Stimulated activated CD8-positive, alpha-beta memory T cell treated with anti-CD3 and anti-CD28 coated beads, Interleukin-7, amount 100 ng/mL, for 24 hours (primary cell): Measurements from ENCODE around the gene ERC1.
"Not testable (repeated sequence)": the region's sequence is repeated elsewhere in the genome, so short reads cannot be mapped to it uniquely, and the experiment has no call there.

Source experiments
- DNase-seq: peaks from one replicate; pipeline ENCODE4 v3.0.0-alpha.2; 2020; ENCODE audit warnings: low read depth

ERC1 gene

DNA sequence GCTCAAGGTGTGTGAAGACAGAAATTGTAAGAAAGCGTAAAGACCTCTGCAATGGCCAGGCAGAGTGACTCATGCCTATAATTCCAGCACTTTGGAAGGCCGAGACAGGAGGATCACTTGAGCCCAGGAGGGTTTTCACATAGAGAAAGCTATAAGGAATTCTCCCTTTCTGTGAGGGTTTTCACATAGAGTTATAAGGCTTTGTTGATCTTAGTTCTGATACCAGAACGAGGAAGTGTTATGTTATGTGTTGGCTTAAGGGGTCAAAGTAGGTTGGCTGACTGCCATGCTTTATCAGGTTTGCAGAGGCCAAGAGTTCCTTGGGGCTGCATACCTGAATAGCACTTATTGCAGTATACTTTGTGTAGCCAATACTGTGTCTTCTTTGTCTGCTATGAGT, 139.1 kb downstream of the ERC1 start:
- DNase-seq = no peak

- no peak for DNase-seq
Measured at GRCh38 chr12:1130571-1130970, 139.5 kb downstream of the ERC1 start.

DNA sequence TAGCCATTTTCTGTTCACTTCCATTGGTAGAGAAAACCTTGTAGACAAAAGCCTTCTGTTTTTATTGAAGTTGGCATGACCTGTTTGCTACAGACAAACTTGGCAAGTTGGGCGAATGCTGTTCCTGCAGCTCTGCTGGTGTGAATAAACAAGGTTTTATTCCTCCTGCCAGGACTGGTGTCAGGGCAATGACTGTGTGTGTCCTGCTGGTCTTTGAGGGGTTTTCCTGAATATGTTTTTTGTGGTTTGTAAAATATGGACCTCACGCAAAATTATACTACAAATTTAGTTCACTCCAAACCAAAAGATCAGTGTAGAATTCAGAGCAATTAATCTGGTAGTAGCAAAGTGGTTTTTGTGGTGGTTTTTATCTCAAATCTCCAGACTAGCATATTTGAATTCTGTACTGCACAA, 140.8 kb downstream of the ERC1 start:
- DNase-seq = no peak

DNA sequence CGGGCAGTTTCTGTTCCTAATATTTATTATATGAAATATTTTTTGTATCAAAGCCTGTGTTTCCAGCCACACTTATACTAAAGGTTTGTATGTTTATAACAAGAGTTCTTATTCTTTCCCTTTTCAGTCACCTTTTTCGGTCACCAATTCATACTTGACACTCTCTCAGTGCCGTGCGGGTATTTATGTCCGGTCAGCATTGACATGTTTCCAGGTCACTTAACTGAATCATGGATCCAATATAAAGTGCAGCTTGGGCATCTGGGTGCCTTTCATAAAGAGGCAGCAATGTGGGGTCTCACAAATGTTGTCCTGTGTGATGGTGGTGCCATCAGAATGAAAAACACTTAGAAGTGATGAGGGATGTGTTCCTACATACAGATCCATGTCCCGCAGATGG, 141.3 kb downstream of the ERC1 start:
- DNase-seq = no peak

DNA sequence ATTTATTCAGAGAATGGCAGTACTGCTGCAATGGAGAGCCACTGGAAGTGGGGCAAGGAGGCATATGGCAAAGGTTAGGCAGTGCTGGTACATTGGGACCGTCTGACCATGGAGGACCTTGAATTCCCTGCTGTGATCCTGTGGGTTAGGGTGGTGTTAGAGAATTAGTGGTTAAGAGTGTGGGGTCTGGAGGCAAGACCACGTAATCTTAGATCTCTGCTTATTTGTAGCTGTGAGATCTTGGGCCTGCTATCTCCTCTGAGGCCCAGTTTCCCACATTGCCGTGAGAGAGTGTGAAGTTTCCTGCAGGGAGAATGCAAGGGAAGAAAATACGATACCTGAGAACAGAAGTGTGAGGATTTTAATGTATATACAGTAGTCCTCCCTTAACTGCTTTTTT, 147.7 kb downstream of the ERC1 start:
- DNase-seq = no peak

DNA sequence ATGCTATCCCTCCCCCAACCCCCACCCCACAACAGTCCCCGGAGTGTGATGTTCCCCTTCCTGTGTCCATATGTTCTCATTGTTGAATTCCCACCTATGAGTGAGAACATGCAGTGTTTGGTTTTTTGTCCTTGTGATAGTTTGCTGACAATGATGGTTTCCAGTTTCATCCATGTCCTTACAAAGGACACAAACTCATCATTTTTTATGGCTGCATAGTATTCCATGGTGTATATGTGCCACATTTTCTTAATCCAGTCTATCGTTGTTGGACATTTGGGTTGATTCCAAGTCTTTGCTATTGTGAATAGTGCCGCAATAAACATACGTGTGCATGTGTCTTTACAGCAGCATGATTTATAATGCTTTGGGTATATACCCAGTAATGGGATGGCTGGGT, 155.7 kb downstream of the ERC1 start:
- not testable (repeated sequence) for DNase-seq

DNA sequence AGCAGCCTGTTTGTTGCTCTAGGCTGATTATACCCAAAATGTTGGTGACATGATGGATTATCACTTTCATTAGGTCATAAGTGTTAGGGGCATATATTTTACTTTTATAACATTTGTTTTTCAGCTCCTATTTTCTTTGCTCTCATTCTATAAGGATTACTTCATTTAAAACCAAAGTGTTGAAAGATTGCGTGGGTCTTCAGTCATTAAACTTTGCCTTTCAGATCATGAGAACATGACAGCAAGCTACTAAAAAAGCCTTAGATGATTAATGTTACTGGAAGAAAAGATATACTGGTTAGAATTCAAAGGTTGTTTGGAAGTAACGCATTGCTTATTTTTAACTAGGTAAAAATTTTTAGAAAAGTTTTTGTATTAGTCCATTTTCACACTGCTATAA, 156.8 kb downstream of the ERC1 start:
- DNase-seq = no peak

GRCh38 chr12:1157046-1157445, 166.0 kb downstream of the ERC1 start:
- no peak for DNase-seq

GRCh38 chr12:1161197-1161596, 170.2 kb downstream of the ERC1 start:
- no peak for DNase-seq

DNA sequence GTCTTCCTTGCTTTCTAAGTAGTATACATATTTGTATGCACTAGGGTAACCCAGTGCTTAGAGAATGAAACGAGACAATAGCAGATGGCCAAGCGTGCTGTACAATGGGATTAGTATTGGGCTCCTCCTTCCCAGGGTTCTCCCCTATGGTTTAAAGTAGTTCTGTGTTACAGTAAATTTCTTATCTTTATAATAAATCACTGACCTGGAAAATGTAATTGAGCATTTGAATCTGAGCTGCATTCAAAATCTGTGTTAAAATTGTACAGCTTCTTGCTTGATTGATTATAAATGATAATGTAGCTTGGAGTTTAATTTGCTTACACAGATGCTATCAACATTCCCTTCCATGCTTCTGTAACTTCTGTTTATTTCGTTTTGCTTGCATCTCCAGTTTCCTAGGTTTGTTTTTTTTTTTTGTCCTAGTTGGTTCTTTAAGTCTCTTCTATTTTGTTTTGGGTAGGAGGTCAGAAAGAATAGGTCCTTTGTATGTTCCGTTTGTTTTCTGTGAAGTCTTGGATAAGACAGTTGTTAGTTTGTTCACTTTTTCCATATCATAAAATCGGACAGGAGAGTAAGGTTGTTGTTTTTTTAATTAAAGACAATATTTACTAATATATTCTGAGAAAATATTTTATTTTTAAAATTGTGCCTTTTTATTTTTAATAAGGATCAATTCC, 171.2 kb downstream of the ERC1 start:
- no peak for DNase-seq

DNA sequence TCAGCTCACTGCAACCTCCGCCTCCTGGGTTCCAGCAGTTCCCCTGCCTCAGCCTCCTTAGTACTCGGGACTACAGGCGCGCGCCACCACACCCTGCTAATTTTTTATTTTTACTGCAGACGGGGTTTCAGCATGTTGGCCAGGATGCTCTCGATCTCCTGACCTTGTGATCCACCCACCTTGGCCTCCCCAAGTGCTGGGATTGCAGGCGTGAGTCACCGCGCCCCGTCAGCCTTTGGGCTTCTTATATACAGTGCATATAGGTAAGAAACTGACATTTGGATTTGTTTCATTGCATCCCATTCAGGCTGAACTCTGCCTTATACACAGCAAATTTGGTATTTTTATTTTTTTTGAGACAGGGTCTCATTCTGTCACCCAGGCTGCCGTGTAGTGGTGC, 176.8 kb downstream of the ERC1 start:
- DNase-seq = no peak

DNA sequence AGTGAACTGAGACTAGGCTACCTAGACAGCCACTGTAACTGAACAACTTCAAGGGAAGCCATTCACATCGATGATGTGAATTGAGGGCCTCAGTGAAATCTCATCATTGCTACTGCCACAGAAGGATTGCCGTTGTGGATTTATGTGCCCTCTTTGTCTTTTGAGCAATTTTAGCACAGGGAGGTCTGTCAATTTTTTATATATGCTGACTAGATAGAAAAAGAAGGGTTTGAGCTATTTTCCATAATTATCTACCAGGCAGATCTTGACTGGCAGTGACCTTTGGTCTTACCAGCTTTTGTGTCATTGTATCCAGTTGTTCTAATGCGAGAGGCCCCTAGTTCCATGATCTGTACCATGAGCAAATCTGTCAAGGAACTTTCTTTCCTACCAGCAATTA, 179.4 kb downstream of the ERC1 start:
- DNase-seq = no peak

- no peak for DNase-seq
Measured at GRCh38 chr12:1171657-1172408, 180.8 kb downstream of the ERC1 start.

- no peak for DNase-seq
Measured at GRCh38 chr12:1173781-1174617, 183.0 kb downstream of the ERC1 start.

DNA sequence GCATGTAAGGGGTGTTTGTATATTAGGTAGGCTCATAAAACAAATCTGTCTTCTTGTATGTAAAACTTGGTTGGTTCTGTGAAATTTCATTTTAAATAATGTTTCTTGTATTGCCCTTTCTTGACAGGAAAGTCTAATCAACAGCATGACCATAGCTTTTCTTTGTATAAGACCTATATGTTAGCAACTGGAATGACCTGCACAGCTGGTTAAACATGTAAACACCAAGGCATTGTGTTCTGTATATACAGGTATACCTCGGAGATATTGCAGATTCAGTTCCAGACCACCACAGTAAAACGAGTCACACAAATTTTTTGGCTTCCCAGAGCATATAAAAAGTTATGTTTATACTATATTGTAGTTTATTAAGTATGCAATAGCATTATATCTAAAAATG, 183.6 kb downstream of the ERC1 start:
- DNase-seq = no peak

DNA sequence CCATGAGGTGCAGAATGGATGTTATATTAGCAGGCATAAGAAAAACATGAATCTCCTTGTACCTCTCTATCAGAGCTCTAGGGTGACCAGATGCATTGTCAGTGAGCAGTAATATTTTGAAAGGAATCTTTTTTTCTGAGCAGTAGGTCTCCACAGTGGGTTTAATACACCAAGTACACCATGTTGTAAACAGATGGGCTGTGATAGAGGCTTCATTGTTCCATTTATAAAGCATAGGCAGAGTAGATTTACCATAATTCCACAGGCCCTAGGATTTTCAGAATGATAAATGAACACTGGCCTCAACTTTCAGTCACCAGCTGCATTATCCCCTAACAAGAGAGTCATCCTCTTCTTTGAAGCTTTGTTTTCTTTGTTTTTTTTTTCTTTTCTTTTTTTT, 185.2 kb downstream of the ERC1 start:
- DNase-seq = no peak

- DNase-seq = no peak
Measured at GRCh38 chr12:1179128-1179527, 188.1 kb downstream of the ERC1 start.

GRCh38 chr12:1182069-1182468, 191.0 kb downstream of the ERC1 start:
- DNase-seq = no peak

GRCh38 chr12:1184402-1184801, 193.4 kb downstream of the ERC1 start:
- no peak for DNase-seq

DNA sequence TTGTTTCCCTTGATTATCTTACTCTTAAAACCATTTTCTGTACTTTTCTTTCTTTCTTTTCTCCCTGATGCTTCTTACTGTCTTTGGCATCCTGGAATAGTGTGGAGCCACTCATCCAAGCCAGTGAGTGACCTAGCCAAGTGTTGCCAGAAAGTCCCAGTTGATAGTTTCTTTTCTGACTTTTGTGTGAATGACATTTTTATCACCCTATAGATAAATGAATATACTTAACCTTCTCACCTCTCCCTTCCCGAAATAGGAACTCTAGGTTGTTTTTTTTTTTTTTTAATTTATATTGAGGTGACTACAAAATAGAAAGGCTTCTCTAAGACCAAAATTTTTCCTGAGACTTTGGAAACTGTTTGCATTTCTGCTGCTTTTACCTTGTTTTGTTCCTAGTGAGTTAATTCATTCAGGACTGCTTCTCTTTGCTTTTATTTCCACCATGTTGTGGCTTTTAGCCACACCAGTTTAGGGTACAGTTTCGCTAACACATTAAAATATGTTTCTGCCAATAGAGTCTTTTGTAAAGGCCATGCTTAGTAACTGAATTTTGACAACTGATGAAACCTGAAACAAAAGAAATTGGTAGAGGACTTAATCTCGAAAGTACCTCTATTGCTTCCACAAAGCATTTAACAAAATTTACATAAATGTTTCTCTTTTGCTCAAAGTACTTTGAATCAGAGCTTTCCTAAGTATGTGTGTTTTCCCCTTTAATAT, 194.6 kb downstream of the ERC1 start:
- no peak for DNase-seq

- no peak for DNase-seq
Measured at GRCh38 chr12:1186298-1186697, 195.3 kb downstream of the ERC1 start.

DNA sequence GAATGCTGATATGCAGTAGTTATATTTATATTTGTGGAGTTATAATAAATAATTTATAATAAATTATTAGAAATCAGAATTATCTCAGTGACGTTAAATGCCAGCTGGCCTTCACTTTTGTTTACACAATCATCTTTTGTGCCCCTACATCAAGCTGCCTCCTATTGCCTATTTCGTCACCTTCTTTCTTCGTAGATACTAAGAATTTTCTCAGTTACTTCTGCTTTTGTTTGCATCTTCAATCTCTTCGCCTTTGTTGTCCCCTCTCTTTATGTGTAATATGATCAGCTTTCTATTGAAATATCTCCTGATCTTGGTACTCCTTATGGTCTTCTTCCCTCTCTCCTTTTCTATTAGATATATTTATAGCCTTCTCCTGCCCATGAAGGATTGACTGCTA, 197.0 kb downstream of the ERC1 start:
- DNase-seq = no peak
